ENCODE measurements around the gene SRC. TPM values are rescaled to one million over a fixed set of nuclear protein-coding genes. Genes with fewer than 3 reads are reported as not detected.
A peak's percentile ranks its signal among the peaks of the same experiment; 100 is the strongest.

SRC gene
- total RNA-seq, 1 donor from 2014 or later: 72.7 TPM

- Mint-ChIP-seq H3K27me3 (no peaks in the 10 kb centered on the region), H3K36me3 (ENCODE audit: low read depth) (no peaks in the 10 kb centered on the region), H3K4me3 (no peak overlapping the region), H3K4me1 (peaks cover 36% of the 10 kb centered on the region), H3K27ac (no peak overlapping the region), H3K9me3 (no peaks in the 10 kb centered on the region)
- DNase-seq (no peak), ATAC-seq (ENCODE audit: low read depth) (no peak)
- no peak for TF ChIP-seq CTCF (IDR thresholded peaks at IDR 0.05)
- CTCF ChIA-PET: interaction anchor here (1.5 kb wide), 1 partner anchor 203 kb away, joined by 3 read pairs; no protein-coding TSS in a partner anchor
- POLR2A ChIA-PET: interaction anchor here (1.7 to 2.8 kb wide), 2 partner anchors 15 to 42 kb away, joined by 8 to 11 read pairs; partner anchors contain the start of gene MANBAL
- intact Hi-C loops (cut with micrococcal nuclease): no loop called here
Measured at GRCh38 chr20:37331060-37331857, 14.7 kb upstream of the SRC start.

- DNase-seq: peak; percentile 36
- intact Hi-C loops (cut with micrococcal nuclease): no loop called here
- no peak for TF ChIP-seq CTCF (IDR thresholded peaks at IDR 0.05)
- ChIA-PET CTCF (interaction anchor here (1.5 kb wide), 1 partner anchor 201 kb away, joined by 3 read pairs; no protein-coding TSS in a partner anchor), POLR2A (interaction anchor here (1.0 to 2.8 kb wide), 4 partner anchors 15 to 63 kb away, joined by 4 to 11 read pairs (median 8); partner anchors contain the start of gene MANBAL)
- ATAC-seq (ENCODE audit: low read depth): no peak
- H3K9me3 Mint-ChIP-seq: no peaks in the 10 kb centered on the region
- peak overlapping the region; percentile 87 for H3K27ac Mint-ChIP-seq
- no peak overlapping the region for H3K4me3 Mint-ChIP-seq
- H3K36me3 Mint-ChIP-seq (ENCODE audit: low read depth): no peaks in the 10 kb centered on the region
- H3K27me3 Mint-ChIP-seq: no peaks in the 10 kb centered on the region
- H3K4me1 Mint-ChIP-seq: peaks cover 51% of the 10 kb centered on the region
Measured at GRCh38 chr20:37333130-37333847, 12.7 kb upstream of the SRC start.

GRCh38 chr20:37333848-37334318, 12.1 kb upstream of the SRC start:
- intact Hi-C loops (cut with micrococcal nuclease): no loop called here
- H3K27ac Mint-ChIP-seq: peak overlapping the region; percentile 87
- no peak for TF ChIP-seq CTCF (IDR thresholded peaks at IDR 0.05)
- no peaks in the 10 kb centered on the region for H3K27me3 Mint-ChIP-seq
- CTCF ChIA-PET: no interaction called here
- H3K4me1 Mint-ChIP-seq: peaks cover 52% of the 10 kb centered on the region
- H3K4me3 Mint-ChIP-seq: peak overlapping the region; percentile 35
- ATAC-seq (ENCODE audit: low read depth): peak; percentile 45
- no peaks in the 10 kb centered on the region for H3K9me3 Mint-ChIP-seq
- no peak for DNase-seq
- POLR2A ChIA-PET: interaction anchor here (0.6 to 4.1 kb wide), 5 partner anchors 18 to 63 kb away, joined by 3 to 32 read pairs (median 7); no protein-coding TSS in a partner anchor
- H3K36me3 Mint-ChIP-seq (ENCODE audit: low read depth): no peaks in the 10 kb centered on the region

GRCh38 chr20:37334450-37334849, 11.5 kb upstream of the SRC start:
- Mint-ChIP-seq H3K27me3 (no peaks in the 10 kb centered on the region), H3K9me3 (no peaks in the 10 kb centered on the region), H3K4me1 (peaks cover 52% of the 10 kb centered on the region), H3K27ac (peak overlapping the region; percentile 63), H3K4me3 (no peak overlapping the region), H3K36me3 (ENCODE audit: low read depth) (no peaks in the 10 kb centered on the region)
- CTCF ChIA-PET: interaction anchor here (1.0 to 1.1 kb wide), 2 partner anchors 45 to 50 kb away, joined by 3 to 4 read pairs; no protein-coding TSS in a partner anchor
- POLR2A ChIA-PET: interaction anchor here (0.6 to 4.1 kb wide), 7 partner anchors 12 to 64 kb away, joined by 3 to 52 read pairs (median 7); partner anchors contain the start of genes MANBAL and SRC
- intact Hi-C loops (cut with micrococcal nuclease): no loop called here
- TF ChIP-seq CTCF (IDR thresholded peaks at IDR 0.05): no peak
- ATAC-seq (ENCODE audit: low read depth): no peak
- DNase-seq: no peak
